Thymus (tissue), 11 donors: ENCODE results near the gene ZNF362. TPM values are rescaled to one million over a fixed set of nuclear protein-coding genes. Genes with fewer than 3 reads are reported as not detected.

ENCODE experiments used
- DNase-seq, 9 donors: peaks; one replicate each; pipeline ENCODE4 v3.0.0-alpha.2; 2013; ENCODE audit warnings: low spot score in 9 of 9, low read depth in 6 of 9, missing footprints in 1 of 9
- H3K27ac ChIP-seq, 2 donors: one replicate each; pipeline ENCODE4 v1.5.1; 2013; ENCODE audit warnings: control low read depth in 1 of 2, low read depth in 1 of 2, low read length in 1 of 2, mild to moderate bottlenecking in 1 of 2, moderate library complexity in 1 of 2
- H3K27me3 ChIP-seq, 2 donors: one replicate each; pipeline ENCODE4 v1.5.1; 2013; ENCODE audit warnings: low read length in 1 of 2; ENCODE audit not compliant: control insufficient read depth in 2 of 2, insufficient read depth in 1 of 2
- H3K36me3 ChIP-seq, 2 donors: one replicate each; pipeline ENCODE4 v1.5.1; 2013; ENCODE audit warnings: low read length in 1 of 2, mild to moderate bottlenecking in 1 of 2, moderate library complexity in 1 of 2; ENCODE audit not compliant: control insufficient read depth in 2 of 2, insufficient read depth in 2 of 2
- H3K4me1 ChIP-seq, 2 donors: one replicate each; pipeline ENCODE4 v1.5.1; 2013; ENCODE audit warnings: low read length in 2 of 2; ENCODE audit not compliant: control insufficient read depth in 2 of 2, insufficient read depth in 2 of 2
- H3K4me3 ChIP-seq, 2 donors: one replicate each; pipeline ENCODE4 v1.5.1; 2013; ENCODE audit warnings: low read length in 2 of 2, control low read depth in 1 of 2, mild to moderate bottlenecking in 1 of 2
- H3K9me3 ChIP-seq, 2 donors: one replicate each; pipeline ENCODE4 v1.5.1; 2013; ENCODE audit warnings: low read length in 1 of 2, mild to moderate bottlenecking in 1 of 2; ENCODE audit not compliant: control insufficient read depth in 2 of 2, insufficient read depth in 1 of 2
- WGBS: extraction: QIAGEN DNeasy Blood & Tissue Kit; methylation state at CpG from one replicate; pipeline ENCODE4 v1.1.7; 2013; 5-methylcytosine and 5-hydroxymethylcytosine counted together
- polyA plus RNA-seq: library from polyadenylated mRNA; stranded (reverse); fragments of 200-250 nt; gene quantifications from one replicate; pipeline ENCODE4 v1.2.3, GENCODE V29; 2013
- total RNA-seq: library from RNA; stranded (reverse); fragments of 120-200 nt; gene quantifications from one replicate; pipeline ENCODE4 v1.2.4, GENCODE V29; 2013
- donor health status: healthy.

The ZNF362 gene
- total and polyA plus RNA-seq, 2 donors, result 11.0 to 18.3 TPM

DNA sequence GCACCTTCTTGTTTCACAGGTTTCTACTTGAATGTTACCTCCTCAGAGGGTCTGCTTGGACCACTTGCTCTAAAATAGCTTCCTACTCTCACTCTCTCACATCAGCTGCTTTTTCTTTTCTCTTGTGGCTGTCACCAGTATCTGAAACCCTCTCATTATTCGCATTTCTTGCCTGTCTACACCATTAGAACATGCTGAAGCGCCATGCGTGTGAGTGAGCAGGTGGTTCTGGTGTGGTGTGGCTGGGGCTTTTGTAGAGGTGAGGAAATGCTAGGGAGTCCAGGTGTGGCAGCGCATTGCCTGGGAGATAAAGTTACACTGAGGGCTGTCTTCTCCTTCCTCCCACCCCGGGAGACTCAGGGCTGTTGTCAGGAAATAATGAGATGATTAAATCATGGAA lies 4.1 kb downstream of the ZNF362 start:
- Histone ChIP-seq H3K4me1 (peaks cover 28 to 47% of the 10 kb centered on the region in 2 donors), H3K36me3 (peaks cover 6% of the 10 kb centered on the region in 2 donors), H3K27ac (peak overlapping the region; percentile 42 to 57), H3K27me3 (peaks cover 0 to 3% of the 10 kb centered on the region in 2 donors), H3K9me3 (no peaks in the 10 kb centered on the region), H3K4me3 (no peak overlapping the region)
- DNase-seq, result peak in 4 of 9 donors; percentile 22 to 62 (median 36)
- WGBS, result 63% methylated on average over 5 of the region's 5 CpGs

DNA sequence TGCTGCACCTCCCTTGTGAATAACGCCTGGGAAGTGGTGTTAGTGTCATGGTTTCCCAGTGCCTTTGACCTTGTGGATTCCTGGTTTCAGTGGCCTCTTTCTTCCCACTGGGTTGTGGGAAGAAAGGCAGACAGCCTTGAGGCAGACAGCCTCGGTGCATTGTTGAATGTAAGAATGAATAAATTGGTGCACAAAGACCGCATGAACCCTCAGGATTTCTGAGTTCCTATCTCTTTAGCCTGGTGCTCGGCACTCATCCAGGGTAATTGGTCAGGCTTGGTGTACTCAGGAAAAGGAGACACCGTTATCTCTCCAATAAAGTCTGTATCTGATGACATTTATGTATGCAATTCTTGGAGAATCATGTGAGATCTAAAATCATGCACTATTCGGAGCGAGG lies 5.1 kb downstream of the ZNF362 start:
- no peak overlapping the region for H3K27ac ChIP-seq

DNA sequence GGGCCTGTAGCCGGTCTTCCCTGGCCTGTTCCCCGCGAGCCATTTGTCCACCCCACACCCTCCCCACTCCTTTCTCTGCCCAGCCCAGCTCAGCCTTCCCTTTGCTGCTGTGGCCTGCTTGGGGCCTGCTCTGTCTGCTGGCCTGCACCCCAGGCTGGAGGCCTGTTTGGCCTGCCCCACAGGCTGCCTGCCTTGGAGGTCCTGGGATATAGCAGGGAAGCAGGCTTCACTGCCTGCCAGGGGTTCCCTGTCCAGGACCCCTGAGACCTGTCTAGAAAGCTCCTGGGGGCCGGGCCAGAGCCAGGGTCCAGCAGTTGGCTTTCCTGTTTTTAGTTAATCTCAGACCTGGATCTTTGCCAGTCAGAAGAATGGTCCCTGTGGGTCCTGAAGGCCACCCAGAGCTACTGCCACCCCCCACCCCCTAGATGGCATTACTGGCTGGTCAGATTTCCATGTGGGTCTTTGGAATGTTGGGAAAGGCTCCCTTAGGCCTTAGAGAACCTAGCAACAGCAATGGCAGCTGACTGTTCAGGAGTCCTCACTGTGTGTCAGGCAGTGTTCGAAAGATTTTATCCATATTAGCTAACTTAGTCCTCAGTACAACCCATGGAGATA lies 7.7 kb downstream of the ZNF362 start:
- no peaks in the 10 kb centered on the region for H3K27me3 ChIP-seq
- no peak overlapping the region for H3K27ac ChIP-seq
- peaks cover 16 to 27% of the 10 kb centered on the region in 2 donors for H3K4me1 ChIP-seq
- no peak for DNase-seq
- no peak overlapping the region for H3K4me3 ChIP-seq
- H3K9me3 ChIP-seq, result no peaks in the 10 kb centered on the region
- peaks cover 10 to 11% of the 10 kb centered on the region in 2 donors for H3K36me3 ChIP-seq
- WGBS, result 97% methylated on average over 5 of the region's 5 CpGs

More for the DNA sequence above, 5.1 kb downstream of the ZNF362 start:
- peaks cover 7 to 10% of the 10 kb centered on the region in 2 donors for H3K36me3 ChIP-seq
- H3K27me3 ChIP-seq, result no peaks in the 10 kb centered on the region
- no peak overlapping the region for H3K4me3 ChIP-seq
- peaks cover 28 to 45% of the 10 kb centered on the region in 2 donors for H3K4me1 ChIP-seq
- no peaks in the 10 kb centered on the region for H3K9me3 ChIP-seq
- DNase-seq, result no peak
- 96% methylated on average over 7 of the region's 7 CpGs for WGBS

DNA sequence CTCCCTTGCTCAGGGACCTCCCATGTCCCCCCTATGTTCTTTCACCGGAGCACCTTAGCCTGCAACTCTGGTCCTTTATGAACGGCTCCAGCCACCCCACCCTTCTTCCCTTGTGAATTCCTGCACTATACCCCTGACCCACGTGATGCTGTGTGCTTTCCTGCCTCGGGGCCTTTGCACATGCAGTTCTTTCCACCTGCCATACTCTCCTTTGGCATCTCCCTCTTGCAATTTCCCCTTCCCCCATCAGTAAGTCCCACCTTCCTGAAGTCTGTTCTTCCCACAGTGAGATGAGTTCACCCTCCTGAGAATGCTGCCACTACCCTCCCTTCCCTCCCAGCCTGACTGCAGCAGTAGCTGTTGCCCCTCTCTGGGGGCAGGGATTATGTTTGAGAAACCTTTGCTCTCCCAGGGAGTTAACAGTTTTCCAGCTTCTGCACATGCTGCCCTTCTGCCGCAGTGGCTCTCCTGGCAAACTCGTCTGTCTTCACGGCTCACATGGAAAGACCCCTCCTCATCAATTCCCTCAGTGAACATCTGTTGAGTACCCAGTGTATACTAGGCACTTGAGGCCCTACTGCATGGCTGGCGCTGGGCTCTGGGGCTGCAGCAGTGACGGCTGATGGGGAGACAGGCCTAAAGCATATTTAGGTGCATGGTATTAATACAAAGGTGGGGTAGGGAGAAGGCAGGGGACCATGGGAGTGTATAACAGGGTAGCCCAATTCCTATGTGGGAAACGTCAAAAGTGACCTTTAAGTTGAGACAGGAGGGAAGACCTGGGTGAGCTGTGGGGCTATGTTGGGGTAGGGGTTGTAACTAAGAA lies 9.7 kb downstream of the ZNF362 start:
- peaks cover 1 to 8% of the 10 kb centered on the region in 2 donors for H3K4me1 ChIP-seq
- H3K27me3 ChIP-seq, result no peaks in the 10 kb centered on the region
- no peaks in the 10 kb centered on the region for H3K9me3 ChIP-seq
- H3K27ac ChIP-seq, result no peak overlapping the region
- no peak for DNase-seq
- no peak overlapping the region for H3K4me3 ChIP-seq
- 96% methylated on average over 10 of the region's 10 CpGs for WGBS
- H3K36me3 ChIP-seq, result peaks cover 18 to 19% of the 10 kb centered on the region in 2 donors

DNA sequence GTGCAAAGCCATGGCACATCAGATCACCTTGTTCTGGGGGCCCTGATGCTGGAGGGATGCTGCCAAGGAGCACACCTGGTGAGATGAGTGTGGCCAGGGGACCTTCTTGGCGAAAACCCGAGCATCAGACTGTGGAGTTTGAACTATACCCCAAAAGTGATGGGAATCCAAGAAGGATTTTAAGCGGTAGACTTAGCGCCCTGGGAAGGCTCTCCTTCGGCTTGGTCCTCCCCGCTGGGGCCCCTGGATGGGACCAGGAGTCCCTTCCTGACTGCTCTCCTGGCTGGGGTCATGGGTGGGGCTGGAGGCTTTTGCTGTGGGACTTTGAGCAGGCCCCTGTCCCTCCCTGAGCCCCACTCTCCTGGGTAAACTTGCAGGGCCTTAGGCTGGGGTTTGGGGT lies 10.5 kb downstream of the ZNF362 start:
- no peak overlapping the region for H3K4me3 ChIP-seq
- no peaks in the 10 kb centered on the region for H3K9me3 ChIP-seq
- H3K36me3 ChIP-seq, result peaks cover 24 to 26% of the 10 kb centered on the region in 2 donors
- WGBS, result 97% methylated on average over 6 of the region's 6 CpGs
- no peak overlapping the region for H3K27ac ChIP-seq
- H3K27me3 ChIP-seq, result no peaks in the 10 kb centered on the region
- DNase-seq, result no peak
- H3K4me1 ChIP-seq, result no peaks in the 10 kb centered on the region

DNA sequence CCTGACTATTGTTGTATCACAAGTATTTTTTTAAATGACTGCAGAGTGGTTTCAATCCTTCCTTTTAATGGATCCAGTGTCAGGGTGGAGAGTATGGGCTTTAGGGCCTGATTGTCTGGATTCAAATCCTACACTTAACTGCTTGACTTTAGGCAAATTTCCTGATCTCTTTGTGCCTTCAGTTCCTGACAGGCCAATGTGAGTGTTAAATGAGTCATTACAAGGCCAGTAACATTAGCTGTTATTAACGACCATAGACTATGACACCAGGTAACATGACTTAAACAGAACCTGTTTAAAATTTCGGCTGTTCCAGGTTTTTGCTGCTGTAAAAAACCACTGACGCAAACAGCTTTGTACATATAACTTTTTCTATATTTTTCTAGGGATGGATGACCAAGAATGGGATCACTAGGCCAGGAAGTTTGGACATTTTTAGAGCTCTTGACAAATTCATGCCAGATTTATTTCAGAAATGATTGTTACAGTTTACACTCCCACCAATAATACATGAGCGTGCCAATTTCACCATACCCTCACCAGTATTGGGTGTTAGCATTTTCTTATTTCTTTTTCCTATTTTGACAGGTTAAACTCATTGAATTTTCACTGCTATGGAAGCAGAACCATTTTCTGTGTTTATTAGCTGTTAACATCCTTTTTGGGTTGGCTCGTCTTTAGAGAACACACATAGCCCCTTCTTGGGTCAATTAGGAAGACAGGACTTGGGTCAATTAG lies 11.3 kb downstream of the ZNF362 start:
- Histone ChIP-seq H3K9me3 (no peaks in the 10 kb centered on the region), H3K36me3 (peaks cover 24 to 30% of the 10 kb centered on the region in 2 donors), H3K4me3 (no peak overlapping the region), H3K27me3 (no peaks in the 10 kb centered on the region), H3K27ac (no peak overlapping the region), H3K4me1 (no peaks in the 10 kb centered on the region)
- WGBS, result 98% methylated on average over 5 of the region's 5 CpGs
- no peak for DNase-seq

DNA sequence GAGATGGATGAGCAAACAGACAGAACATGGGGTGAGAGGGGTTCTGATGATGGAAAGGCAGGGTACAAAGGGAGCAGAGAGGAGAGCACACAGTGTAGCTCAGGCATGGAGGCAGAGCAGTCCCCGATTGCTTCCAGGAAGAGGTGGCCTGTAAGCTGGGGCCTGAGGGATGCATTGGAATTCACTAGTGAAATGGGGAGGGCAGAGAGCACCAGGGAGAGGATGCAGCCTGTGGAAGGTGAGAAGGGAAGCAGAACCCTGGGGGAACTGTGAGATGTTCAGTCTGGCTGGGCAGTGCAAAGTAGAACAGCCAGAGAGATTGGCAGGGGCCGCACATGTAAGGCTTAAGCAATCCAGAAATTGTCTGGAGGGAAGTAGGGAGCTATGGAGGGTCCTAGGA lies 12.2 kb downstream of the ZNF362 start:
- Histone ChIP-seq H3K4me3 (no peak overlapping the region), H3K36me3 (peaks cover 20 to 26% of the 10 kb centered on the region in 2 donors), H3K27ac (no peak overlapping the region), H3K4me1 (no peaks in the 10 kb centered on the region), H3K27me3 (no peaks in the 10 kb centered on the region), H3K9me3 (no peaks in the 10 kb centered on the region)
- 99% methylated on average over 2 of the region's 2 CpGs for WGBS
- DNase-seq, result no peak

DNA sequence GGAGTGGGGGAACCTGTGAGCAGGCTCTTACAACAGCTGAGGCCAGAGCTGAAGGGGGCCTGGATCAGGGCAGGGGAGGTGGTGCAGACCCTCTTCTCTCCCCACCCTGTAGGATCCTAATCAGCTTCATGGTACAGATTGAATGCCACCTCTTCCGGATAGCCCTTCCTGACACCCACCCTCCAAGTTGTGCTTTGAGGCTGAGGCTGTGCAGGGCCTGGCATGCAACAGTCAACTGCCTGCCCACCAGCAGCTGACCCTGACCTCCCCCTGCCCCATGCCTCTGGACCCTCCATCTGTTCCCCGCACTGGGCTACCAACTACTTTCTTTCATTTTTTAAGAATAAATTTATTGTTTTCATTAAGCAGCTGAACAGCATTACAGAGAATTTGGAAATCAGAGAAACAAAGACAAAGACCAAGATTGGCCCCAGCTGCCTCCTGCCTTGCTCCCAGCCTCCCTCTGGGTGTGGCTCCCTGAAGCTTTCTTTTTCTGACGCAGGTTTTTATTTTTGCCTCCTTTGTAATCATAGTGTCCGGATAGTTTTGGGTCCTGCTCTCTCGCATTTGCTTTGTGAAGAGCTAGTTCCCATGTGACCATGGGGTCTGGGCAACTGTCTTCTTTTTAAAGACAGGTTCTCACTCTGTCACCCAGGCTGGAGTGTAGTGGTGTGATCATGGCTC lies 12.8 kb downstream of the ZNF362 start:
- H3K27me3 ChIP-seq, result no peaks in the 10 kb centered on the region
- 95% methylated on average over 5 of the region's 5 CpGs for WGBS
- H3K27ac ChIP-seq, result no peak overlapping the region
- DNase-seq, result no peak
- peaks cover 20 to 26% of the 10 kb centered on the region in 2 donors for H3K36me3 ChIP-seq
- H3K9me3 ChIP-seq, result no peaks in the 10 kb centered on the region
- no peak overlapping the region for H3K4me3 ChIP-seq
- no peaks in the 10 kb centered on the region for H3K4me1 ChIP-seq
